ENCODE results near the gene TNFRSF12A. TPM values are rescaled to one million over a fixed set of nuclear protein-coding genes. Genes with fewer than 3 reads are reported as not detected.

The TNFRSF12A gene
- total RNA-seq, 1 donor from 2014 or later, result 914 TPM

DNA sequence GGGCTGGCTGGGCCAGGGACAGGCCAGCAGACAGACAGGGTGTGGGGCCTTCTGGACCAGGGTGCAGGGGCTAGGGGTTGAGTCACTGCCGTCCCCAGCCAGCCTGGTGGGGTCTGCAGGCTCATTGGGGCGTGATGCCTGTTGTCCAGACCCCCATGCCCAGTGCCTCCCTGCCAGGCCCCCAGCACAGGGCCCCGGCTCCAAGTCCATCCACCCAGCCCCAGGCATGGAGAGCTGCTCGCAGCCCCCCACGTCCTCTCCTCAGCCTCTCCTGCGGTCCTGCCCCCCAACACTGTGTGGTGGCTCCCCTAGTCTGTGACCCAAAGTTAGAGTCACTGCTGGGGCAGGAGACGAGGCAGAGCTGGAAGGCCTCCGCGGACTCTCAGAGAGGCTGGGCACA is 32.9 kb upstream of the TNFRSF12A start:
- Histone ChIP-seq H3K9me3 (no peaks in the 10 kb centered on the region), H3K27me3 (no peaks in the 10 kb centered on the region), H3K36me3 (no peaks in the 10 kb centered on the region), H3K27ac (no peak overlapping the region), H3K4me3 (no peak overlapping the region), H3K4me1 (peaks cover 3 to 5% of the 10 kb centered on the region in 2 donors)
- intact Hi-C loops (cut with DNase I), result no loop called here
- TF ChIP-seq CTCF (IDR thresholded peaks at IDR 0.05), result no peak
- DNase-seq (ENCODE audit: low spot score in 2 of 2), result no peak

DNA sequence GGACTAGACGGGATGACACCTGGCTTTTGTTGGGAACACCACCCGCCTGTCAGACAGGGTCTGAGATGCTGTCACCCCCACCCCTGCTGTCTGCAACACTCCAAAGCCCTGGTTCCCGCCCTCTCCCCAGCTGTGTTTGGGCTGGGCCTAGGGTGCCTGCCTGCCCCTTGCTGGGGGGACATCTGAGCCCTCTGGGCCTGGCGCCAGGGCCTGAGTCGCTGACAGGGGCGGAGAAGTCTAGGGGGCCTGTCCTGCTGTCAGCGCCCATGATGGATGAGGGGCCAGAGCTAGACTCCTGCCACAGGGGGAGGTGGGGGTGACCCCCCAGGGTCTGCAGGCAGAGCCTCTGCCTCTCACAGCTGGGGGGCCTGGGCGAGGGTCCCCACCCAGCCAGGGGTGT is 32.3 kb upstream of the TNFRSF12A start:
- no peaks in the 10 kb centered on the region for H3K9me3 ChIP-seq
- no peak for TF ChIP-seq CTCF (IDR thresholded peaks at IDR 0.05)
- H3K27ac ChIP-seq, result no peak overlapping the region
- intact Hi-C loops (cut with DNase I), result no loop called here
- H3K4me3 ChIP-seq, result no peak overlapping the region
- H3K4me1 ChIP-seq, result peaks cover 3 to 5% of the 10 kb centered on the region in 2 donors
- no peaks in the 10 kb centered on the region for H3K36me3 ChIP-seq
- no peak for DNase-seq (ENCODE audit: low spot score in 2 of 2)
- no peaks in the 10 kb centered on the region for H3K27me3 ChIP-seq

DNA sequence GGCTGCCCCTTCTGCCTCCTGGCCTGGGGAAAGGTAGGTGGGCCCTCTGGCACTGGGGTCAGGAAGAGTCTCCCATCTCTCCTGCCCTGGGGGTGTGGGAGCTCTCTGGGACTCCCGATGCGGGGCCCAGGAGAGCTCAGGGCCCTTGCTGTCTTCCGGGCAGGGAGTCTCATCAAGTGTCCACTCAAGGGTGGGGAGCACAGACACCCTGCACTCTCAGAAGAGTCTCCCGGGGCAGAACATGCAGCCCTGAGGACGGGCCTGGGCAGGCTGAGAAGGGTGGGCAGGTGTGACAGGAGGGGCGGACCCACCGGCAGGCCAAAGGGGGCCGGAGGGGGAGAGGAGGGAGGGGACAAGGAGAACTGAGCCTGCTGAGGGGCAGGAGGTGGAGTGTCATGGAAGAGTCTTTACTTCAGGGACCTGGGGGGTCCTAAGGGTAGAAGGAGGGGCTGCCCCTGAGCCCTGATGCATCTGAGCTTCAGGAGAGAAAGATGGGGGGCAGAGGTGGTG is 31.5 kb upstream of the TNFRSF12A start:
- no peak for TF ChIP-seq CTCF (IDR thresholded peaks at IDR 0.05)
- no peaks in the 10 kb centered on the region for H3K27me3 ChIP-seq
- H3K27ac ChIP-seq, result no peak overlapping the region
- intact Hi-C loops (cut with DNase I), result no loop called here
- H3K9me3 ChIP-seq, result no peaks in the 10 kb centered on the region
- no peak for DNase-seq (ENCODE audit: low spot score in 2 of 2)
- H3K36me3 ChIP-seq, result no peaks in the 10 kb centered on the region
- H3K4me1 ChIP-seq, result peaks cover 3% of the 10 kb centered on the region in 2 donors
- no peak overlapping the region for H3K4me3 ChIP-seq

DNA sequence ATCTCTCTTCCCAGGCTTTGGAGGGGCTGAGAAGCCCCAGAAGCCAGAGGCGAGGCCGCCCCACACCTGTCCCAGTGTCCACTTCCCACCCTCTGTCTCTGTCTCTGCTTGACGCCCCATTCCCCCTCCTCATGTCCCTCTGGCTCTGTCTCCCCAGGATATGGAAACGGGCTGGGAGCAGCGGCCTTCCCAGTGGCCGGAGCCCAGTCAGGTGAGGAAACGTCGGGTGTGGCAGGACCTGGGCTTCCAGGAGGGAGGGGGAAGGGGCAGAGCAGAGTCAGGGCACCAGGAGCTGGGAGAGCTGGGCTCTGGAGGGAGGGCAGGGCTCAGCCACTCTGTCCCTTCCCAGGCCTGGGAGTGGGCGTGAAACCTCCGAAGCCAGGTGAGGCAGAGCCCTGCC is 29.3 kb upstream of the TNFRSF12A start:
- no peak for DNase-seq (ENCODE audit: low spot score in 2 of 2)
- no peak overlapping the region for H3K4me3 ChIP-seq
- H3K36me3 ChIP-seq, result no peaks in the 10 kb centered on the region
- H3K4me1 ChIP-seq, result peaks cover 0 to 3% of the 10 kb centered on the region in 2 donors
- H3K27ac ChIP-seq, result no peak overlapping the region
- no peaks in the 10 kb centered on the region for H3K9me3 ChIP-seq
- no peaks in the 10 kb centered on the region for H3K27me3 ChIP-seq
- TF ChIP-seq CTCF (IDR thresholded peaks at IDR 0.05), result no peak
- intact Hi-C loops (cut with DNase I), result no loop called here

DNA sequence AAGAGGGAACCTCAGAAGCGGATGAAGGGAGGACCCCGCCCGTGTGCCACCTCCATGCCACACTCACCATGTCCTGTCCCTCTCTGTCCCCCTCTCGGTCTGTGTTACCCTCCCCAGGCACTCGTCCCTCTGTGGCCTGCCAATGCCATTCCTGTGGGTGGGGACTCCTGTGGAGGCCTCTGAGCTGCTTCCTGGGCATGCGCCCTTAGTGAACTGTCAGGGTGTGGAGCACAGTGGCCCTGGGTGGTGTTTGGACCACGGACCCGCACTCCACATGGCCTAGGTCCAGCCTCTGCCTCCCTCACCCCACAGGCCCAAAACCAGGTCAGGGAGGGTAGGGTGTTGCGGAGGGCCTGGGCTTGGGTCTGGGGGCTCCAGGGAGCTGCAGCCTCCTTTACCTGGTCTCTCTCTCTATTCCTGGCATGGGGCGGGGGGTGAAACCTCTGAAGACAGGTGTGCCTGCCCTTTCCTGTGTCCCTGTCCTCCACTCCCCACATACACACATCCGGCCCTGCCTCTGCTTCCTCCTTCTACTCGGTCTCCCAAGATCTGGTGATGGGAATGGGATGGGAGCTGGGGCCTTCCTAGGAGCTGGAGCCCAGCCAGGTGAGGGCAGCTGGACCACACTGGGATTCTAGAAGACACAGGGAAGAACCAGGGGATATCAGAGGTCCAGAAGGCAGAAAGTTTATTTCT is 28.5 kb upstream of the TNFRSF12A start:
- no peaks in the 10 kb centered on the region for H3K9me3 ChIP-seq
- no peaks in the 10 kb centered on the region for H3K27me3 ChIP-seq
- no peaks in the 10 kb centered on the region for H3K4me1 ChIP-seq
- no peak for TF ChIP-seq CTCF (IDR thresholded peaks at IDR 0.05)
- no peaks in the 10 kb centered on the region for H3K36me3 ChIP-seq
- no peak for DNase-seq (ENCODE audit: low spot score in 2 of 2)
- intact Hi-C loops (cut with DNase I), result no loop called here
- H3K4me3 ChIP-seq, result no peak overlapping the region
- no peak overlapping the region for H3K27ac ChIP-seq

Measured in ascending aorta (tissue), 2 donors.